ENCODE data around the gene RNPS1. TPM values are rescaled to one million over a fixed set of nuclear protein-coding genes. Genes with fewer than 3 reads are reported as not detected.
A peak's percentile ranks its signal among the peaks of the same experiment; 100 is the strongest.

Gene RNPS1, protein sequence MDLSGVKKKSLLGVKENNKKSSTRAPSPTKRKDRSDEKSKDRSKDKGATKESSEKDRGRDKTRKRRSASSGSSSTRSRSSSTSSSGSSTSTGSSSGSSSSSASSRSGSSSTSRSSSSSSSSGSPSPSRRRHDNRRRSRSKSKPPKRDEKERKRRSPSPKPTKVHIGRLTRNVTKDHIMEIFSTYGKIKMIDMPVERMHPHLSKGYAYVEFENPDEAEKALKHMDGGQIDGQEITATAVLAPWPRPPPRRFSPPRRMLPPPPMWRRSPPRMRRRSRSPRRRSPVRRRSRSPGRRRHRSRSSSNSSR
- 100 to 1,000 TPM in 3 of 4 donors, 10 to 100 TPM in 1; 71.5 to 155 (median 122) TPM for total RNA-seq

DNA sequence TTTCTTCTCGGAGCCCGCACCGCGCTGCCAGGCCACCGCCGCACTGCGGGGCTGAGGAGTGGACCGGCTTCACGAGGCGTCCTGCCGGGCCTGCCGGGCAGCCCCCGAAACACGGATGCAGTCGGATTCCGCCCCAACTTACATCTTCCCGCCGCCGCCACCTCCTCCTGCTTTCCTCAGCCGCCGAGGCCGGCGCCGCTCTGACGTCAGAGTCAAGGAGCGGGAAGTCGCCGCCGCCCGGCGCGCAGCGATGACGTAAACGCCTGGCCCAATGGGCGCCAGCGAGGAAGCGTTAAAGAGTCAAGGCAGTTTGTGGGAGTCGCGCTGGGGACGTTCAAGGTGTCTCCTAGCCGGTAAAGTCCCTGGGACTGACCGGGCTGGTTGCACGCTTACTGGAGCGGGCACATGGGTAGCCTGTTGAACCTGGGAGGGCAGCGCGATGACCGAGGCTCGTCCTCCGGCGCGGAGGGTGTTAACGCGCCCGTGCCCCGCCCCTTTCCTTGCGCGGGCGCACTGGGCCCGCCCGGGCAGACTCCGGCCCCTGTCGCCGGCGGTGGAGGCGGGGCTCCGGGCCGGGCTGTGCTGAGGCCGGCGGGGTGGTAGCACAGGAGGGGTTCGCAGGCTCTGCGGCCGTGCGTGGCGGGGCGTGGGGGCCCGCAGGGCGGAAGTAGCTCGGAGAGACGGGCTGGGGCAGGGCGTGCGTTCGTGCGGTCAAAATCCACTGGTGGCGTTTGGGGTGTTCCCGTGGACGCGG, at the start of gene RNPS1:
RNPS1 (minus strand) TSS at position 214 of the 754 bp plus-strand sequence. CDS start 3,483 bp downstream, outside the sequence.
- peaks cover 0 to 14% (median 0%) of the 10 kb centered on the region in 3 donors for H3K36me3 ChIP-seq
- peak; percentile 89 to 93 for TF ChIP-seq POLR2A (IDR thresholded peaks at IDR 0.05)
- TF ChIP-seq, protein P1, sequence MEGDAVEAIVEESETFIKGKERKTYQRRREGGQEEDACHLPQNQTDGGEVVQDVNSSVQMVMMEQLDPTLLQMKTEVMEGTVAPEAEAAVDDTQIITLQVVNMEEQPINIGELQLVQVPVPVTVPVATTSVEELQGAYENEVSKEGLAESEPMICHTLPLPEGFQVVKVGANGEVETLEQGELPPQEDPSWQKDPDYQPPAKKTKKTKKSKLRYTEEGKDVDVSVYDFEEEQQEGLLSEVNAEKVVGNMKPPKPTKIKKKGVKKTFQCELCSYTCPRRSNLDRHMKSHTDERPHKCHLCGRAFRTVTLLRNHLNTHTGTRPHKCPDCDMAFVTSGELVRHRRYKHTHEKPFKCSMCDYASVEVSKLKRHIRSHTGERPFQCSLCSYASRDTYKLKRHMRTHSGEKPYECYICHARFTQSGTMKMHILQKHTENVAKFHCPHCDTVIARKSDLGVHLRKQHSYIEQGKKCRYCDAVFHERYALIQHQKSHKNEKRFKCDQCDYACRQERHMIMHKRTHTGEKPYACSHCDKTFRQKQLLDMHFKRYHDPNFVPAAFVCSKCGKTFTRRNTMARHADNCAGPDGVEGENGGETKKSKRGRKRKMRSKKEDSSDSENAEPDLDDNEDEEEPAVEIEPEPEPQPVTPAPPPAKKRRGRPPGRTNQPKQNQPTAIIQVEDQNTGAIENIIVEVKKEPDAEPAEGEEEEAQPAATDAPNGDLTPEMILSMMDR (IDR thresholded peaks at IDR 0.05), result peak in 1 of 6 experiments; percentile 0
- peak within 1 kb of the TSS; percentile 72 to 88 (median 78) for H3K4me3 ChIP-seq
- peak within 1 kb of the TSS; percentile 90 to 97 (median 94) for H3K27ac ChIP-seq
- H3K4me1 ChIP-seq, result peaks cover 0 to 36% (median 8%) of the 10 kb centered on the region in 4 donors
- DNase-seq, result peak; percentile 93 to 99 (median 98)
- peaks cover 0 to 4% (median 0%) of the 10 kb centered on the region in 4 donors for H3K9me3 ChIP-seq
- H3K27me3 ChIP-seq, result no peaks in the 10 kb centered on the region

DNA sequence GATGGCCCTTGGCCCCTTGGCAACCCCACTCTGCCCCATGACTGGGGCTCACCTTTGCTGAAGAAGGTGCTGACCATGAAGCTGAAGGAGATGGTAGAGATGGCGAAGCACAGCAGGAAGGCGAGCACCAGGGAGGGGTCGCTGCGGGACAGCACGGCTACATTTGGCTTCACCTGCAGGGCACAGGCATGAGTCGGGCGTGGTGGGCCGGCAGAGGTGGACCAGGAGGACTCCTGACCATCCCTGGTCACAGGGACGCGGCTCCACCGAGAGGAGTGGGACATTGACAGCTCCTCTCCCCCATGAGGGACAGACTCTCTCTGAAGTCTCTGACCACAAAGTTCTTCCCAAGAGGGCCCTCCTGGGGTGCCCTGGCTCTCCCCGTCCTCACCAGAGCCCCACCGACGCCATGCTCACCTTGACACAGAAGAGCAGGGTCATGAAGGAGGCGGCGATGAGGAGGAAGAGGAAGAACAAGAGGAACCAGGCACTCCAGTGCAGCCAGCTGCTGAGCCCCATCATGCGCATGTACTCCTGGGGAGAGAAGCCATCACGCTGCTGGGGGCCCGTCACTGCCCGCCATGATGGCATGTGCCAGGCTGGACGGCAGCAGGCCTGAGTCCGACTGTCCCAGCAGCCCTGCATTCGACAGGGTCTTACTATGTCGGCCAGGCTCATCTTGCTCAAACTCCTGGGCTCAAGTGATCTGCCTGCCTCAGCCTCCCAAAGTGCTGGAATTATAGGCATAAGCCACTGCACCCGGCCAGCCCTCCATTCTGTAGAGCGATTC, 49.5 kb upstream of the RNPS1 start:
- Histone ChIP-seq H3K36me3 (no peaks in the 10 kb centered on the region), H3K27ac (no peak overlapping the region)
- TF ChIP-seq, protein P1 (IDR thresholded peaks at IDR 0.05), result no peak
- TF ChIP-seq POLR2A (IDR thresholded peaks at IDR 0.05), result no peak

DNA sequence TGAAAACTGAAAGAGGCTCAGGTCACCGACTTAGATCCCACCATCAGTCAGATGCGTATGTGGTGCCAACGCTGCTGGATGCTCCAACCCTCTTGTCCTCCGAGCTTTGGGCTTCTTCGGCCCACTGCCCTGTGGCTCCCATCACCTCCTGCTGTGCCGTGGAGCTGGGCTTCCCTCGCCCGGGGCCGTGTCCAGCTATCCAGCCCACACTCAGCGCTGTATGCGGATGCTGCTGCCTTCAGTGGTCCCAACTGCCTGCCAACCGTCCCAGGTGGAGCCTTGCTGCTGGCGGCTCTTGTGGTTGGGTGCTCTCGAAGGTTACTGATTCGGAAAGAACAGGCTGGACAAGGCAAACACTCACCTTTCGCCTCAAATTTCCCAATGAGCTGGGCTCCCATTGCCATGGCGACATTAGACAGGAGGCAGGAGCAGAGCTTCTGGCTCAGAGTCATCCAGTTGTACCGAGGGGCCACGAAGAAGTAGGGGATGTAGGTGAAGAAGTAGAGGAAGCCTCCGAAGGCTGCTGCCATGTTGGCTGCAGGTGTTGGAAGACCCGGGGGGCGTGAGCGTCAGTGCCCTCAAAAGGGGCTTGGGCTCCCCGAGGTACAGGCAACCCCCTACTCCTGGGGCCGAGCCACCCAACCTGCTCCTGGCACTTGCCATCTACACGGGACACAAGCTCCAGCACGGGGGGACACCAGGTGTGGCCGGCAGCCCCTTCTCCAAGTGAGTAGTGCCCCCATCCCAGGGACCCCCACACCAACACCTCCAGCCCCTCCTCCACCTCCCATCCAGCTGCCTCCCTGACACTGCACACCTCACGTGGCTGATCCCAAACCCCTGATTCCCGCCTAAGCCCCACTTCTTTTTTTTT, 40.4 kb upstream of the RNPS1 start:
- H3K27ac ChIP-seq, result no peak overlapping the region
- TF ChIP-seq, protein P1 (IDR thresholded peaks at IDR 0.05), result no peak
- no peak for TF ChIP-seq POLR2A (IDR thresholded peaks at IDR 0.05)
- no peaks in the 10 kb centered on the region for H3K36me3 ChIP-seq
- H3K4me1 ChIP-seq, result no peaks in the 10 kb centered on the region
- H3K27me3 ChIP-seq, result no peaks in the 10 kb centered on the region
- no peaks in the 10 kb centered on the region for H3K9me3 ChIP-seq
- DNase-seq, result no peak
- no peak overlapping the region for H3K4me3 ChIP-seq

More for the DNA sequence above, 49.5 kb upstream of the RNPS1 start:
- no peak for DNase-seq
- H3K9me3 ChIP-seq, result no peaks in the 10 kb centered on the region
- H3K4me1 ChIP-seq, result no peaks in the 10 kb centered on the region
- H3K4me3 ChIP-seq, result no peak overlapping the region
- H3K27me3 ChIP-seq, result no peaks in the 10 kb centered on the region

DNA sequence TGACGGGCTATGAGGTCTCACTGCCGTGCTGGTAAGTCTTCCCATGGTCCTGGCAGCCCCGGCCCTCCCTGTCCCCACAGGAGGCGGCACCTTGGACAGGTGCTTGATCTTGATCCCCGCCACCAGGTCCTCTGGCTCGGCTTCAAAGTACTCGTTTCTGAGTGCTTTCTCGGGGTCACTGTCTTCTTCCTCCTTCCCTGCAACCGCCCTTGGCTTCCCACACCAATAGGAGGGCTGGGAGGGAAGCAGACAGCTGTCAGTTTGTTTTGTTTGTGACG, 31.9 kb upstream of the RNPS1 start:
- Histone ChIP-seq H3K36me3 (no peaks in the 10 kb centered on the region), H3K4me3 (no peak overlapping the region), H3K27me3 (no peaks in the 10 kb centered on the region), H3K4me1 (no peaks in the 10 kb centered on the region), H3K27ac (no peak overlapping the region), H3K9me3 (no peaks in the 10 kb centered on the region)
- TF ChIP-seq, protein P1 (IDR thresholded peaks at IDR 0.05), result no peak
- TF ChIP-seq POLR2A (IDR thresholded peaks at IDR 0.05), result no peak
- no peak for DNase-seq
